HG02981 (cell line): ENCODE measurements around the gene SPEM2.

ENCODE experiments used
- ATAC-seq: cut with Tn5 transposase; IDR thresholded peaks from one replicate; pipeline ENCODE4 v1.9.1; 2021; ENCODE audit warnings: mild to moderate bottlenecking, moderate library complexity; ENCODE audit not compliant: unreplicated experiment

SPEM2 gene

DNA sequence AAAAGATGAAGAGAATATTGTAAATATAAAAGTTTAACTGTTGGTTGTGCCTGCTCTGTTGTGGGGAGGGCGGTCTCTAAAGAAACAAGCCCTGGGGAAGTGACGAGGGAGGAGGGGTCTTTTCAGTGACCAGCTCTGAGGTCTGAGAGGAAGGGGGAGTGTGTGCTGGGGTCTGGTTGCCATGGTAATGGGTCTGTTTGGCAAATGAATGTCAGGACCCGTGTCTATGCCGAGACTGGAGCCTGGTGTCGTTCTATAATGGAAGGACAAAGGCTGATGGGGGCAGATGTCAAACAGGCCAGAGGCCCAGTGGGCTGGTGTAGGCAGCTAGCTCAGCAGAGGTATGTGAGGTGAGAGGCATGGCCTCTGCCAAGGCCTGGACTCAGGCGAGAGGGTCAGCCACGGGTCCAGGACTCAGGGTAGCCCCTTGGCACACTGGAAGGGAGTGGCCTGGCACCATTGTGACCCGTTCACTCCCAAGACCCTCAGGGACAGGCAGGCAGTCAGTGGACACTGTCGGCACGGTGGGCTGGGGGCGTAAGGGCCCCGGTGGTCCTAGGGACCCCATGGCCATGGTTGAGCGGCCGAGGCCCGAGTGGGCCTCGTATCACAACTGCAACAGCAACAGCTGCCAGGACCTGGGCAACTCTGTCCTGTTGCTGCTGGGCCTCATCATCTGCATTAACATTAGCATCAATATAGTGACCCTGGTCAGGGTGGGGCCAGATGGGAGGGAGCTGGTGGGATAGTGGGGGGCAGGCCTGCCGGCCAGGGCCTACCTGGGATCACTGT is 5.4 kb upstream of the SPEM2 start, which contains the start of gene SPEM1:
Gene SPEM1, plus strand, starts transcription at position 506 of the 792 bp plus-strand sequence. Its CDS starts 61 bp downstream, at position 567.
- ATAC-seq, result no peak

GRCh38 chr17:7421186-7421585 is 4.2 kb upstream of the SPEM2 start:
- no peak for ATAC-seq

DNA sequence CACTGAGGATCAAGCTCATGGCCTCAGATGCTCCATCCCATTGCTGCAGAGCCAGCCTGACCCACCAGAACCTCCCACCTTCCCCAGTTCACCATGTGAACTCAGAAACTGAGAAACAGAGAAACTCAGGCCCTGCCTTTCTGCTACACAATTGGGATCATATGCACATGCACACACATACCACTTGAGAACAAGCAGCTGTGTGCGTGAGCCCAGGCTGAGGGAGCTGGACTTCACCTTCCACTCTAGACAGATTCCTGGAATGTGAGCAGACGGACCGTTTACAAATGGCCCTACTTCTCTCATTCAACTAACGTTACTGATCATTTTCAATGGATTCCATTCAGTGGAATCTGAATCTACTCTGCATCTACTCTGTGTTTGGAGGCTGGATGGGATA is 1.7 kb upstream of the SPEM2 start:
- ATAC-seq, result no peak

- no peak for ATAC-seq
Observed at GRCh38 chr17:7425756-7426155, 340 bp downstream of the SPEM2 start.

- no peak for ATAC-seq
Observed at GRCh38 chr17:7426203-7426863, 917 bp downstream of the SPEM2 start.

GRCh38 chr17:7426896-7427489 is 1.6 kb downstream of the SPEM2 start:
- ATAC-seq, result no peak

DNA sequence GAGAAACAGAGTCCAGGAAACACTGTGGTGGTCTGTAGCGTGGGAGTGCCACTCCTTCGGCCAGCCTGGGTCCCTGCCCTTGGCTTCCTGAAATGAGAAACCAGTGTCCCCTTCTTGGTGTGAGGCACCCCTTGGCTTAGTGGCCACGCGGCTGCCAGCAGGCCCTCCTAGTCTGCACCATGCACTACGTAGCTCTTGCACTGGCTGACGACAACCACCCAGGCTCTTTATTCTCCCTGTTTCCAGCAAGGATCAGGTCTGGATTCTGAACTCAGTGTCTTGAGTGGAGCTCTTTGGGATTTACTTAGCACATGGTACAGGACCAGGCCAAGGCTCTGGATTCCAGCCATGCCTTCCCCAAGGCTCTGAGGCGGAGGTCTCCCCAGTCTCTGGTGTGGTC is 2.1 kb downstream of the SPEM2 start:
- ATAC-seq, result no peak

DNA sequence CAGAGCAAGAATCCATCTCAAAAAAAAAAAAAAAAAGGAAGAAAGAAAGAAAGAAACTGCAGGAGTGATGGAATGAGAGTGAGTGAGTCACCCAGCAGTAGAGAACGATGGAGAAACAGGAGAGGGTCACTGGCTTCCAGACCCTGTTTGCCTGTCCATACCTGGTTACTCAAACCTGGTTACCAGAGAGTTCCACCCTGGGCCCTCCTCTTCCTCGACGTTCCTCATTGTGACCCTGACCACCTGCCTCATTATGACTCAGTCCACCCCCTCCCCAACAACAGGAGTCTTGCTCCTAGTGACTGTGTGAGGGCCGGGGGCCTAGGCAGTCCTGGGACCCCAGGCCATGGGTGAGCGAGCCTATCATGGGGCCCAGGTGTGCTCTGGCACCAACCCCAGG is 3.1 kb downstream of the SPEM2 start, which contains the start of gene SPEM3:
Gene SPEM3, plus strand, starts transcription at position 301 of the 400 bp plus-strand sequence. Its CDS starts 46 bp downstream, at position 347.
- ATAC-seq, result no peak

- no peak for ATAC-seq
Observed at GRCh38 chr17:7429722-7430121, 4.3 kb downstream of the SPEM2 start.

DNA sequence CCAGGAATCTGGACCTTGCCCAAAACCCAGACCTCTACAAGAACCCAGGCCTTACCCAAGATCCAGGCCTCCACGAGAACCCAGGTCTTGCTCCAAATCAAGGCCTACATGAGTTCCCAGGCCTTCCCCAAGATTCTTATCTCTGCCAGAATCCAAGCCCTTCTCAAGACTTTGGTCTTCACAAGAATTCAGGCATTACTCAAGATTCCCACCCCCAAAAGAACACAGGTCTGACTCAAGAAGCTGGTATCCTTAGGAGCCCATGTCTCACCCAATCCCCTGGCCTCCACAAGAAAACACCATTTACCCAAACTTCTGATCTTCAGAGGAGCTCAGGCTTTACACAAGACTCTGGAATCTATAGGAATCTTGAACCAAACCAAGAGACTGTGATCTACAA is 5.8 kb downstream of the SPEM2 start:
- ATAC-seq, result no peak

- ATAC-seq, result no peak
Observed at GRCh38 chr17:7432296-7432695, 6.9 kb downstream of the SPEM2 start.

GRCh38 chr17:7435676-7436555 is 10.5 kb downstream of the SPEM2 start:
- no peak for ATAC-seq

DNA sequence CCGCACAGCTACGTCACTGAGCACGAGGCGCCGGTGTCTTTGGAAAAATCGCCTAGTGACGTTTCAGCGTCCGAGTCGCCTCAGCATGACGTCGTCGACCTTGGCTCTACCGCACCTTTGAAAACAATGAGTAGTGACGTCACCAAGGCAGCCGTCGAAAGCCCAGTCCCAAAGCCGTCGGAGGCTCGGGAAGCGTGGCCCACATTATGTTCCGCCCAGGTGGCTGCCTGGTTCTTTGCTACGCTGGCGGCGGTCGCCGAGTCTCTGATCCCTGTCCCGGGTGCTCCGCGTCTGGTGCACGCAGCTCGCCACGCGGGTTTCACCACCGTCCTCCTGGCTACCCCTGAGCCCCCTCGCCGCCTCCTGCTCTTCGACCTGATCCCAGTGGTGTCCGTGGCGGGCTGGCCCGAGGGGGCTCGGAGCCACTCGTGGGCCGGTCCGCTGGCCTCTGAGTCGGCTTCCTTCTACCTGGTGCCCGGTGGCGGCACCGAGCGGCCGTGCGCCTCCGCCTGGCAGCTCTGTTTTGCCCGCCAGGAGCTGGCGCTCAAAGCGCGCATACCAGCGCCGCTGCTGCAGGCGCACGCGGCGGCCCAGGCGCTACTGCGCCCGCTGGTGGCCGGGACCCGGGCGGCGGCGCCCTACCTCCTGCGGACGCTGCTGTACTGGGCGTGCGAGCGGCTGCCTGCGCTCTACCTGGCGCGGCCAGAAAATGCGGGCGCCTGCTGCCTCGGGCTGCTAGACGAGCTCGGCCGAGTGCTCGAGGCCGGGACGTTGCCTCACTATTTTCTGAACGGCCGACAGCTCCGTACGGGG is 11.3 kb downstream of the SPEM2 start:
- ATAC-seq, result no peak

GRCh38 chr17:7437369-7437863 is 12.0 kb downstream of the SPEM2 start:
- ATAC-seq, result no peak

DNA sequence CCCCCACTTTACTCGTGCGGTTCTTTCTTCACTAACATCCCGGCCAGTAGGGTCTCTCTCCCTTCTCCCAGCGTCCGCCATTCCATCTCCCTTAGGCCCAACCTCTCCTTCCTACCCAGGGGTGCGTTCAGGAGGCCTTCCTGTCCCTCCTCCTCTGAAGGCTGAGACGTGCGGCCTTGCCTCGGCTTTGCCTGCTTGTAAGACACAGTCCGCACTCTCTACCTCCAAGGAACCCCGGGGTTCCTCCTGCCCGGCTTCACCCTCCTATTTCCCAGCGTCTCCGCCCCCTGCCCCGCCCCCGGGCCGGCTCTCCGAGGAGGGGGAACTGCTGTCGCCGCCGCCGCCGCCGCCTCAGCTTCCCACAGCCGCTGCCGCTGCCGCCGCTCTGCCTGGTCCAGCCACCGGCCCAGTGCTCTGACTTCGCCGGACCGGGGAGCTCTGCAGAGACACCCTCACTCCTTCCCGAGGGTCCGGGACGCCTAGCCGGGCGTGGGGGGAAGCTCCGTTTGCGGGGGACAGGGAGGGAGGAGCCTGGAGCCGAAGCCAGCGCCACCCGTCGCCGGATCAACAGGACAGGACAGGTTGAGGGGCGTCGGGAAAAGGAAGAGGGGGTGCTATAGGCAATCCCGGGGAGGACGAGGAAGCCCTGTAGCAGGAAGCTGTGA is 12.7 kb downstream of the SPEM2 start:
- no peak for ATAC-seq

- no peak for ATAC-seq
Observed at GRCh38 chr17:7438656-7439460, 13.4 kb downstream of the SPEM2 start.

DNA sequence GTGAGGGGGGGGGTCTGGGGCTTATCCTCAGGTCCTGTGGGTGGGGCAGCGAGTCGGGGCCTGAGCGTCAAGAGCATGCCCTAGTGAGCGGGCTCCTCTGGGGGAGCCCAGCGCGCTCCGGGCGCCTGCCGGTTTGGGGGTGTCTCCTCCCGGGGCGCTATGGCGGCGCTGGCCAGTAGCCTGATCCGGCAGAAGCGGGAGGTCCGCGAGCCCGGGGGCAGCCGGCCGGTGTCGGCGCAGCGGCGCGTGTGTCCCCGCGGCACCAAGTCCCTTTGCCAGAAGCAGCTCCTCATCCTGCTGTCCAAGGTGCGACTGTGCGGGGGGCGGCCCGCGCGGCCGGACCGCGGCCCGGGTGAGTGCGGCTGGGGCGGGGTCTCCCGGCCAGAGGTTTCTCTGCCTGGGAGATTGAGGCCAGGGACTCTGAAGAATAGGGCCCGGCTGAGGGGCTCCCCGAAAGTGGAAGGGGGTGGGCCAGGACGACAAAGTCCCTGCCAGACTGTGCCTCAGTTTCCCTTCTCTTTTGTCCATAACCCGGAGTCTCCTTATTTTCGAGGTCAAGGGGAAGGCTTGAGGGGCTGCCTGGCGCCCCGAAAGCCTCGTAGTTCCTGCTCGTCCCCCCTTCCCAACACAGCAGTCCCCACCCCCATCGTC is 14.2 kb downstream of the SPEM2 start, which contains the start of gene FGF11:
Gene FGF11, plus strand, starts transcription at position 51 of the 651 bp plus-strand sequence. Its CDS starts 109 bp downstream, at position 160.
- ATAC-seq, result no peak
